Right lobe of liver (tissue), 6 donors: ENCODE measurements around the gene NUAK1. TPM values are rescaled to one million over a fixed set of nuclear protein-coding genes. Genes with fewer than 3 reads are reported as not detected.
A peak's percentile ranks its signal among the peaks of the same experiment; 100 is the strongest.

Experiments
- ATAC-seq, 4 donors: fragments of 200-7000 bp; cut with Tn5 transposase; one replicate each; pipeline ENCODE4 v1.9.1; 2020; ENCODE audit warnings: mild to moderate bottlenecking in 4 of 4, moderate library complexity in 4 of 4
- DNase-seq, 3 donors: peaks; one replicate each; pipeline ENCODE4 v3.0.0-alpha.2; 2020
- H3K27ac ChIP-seq, 3 donors: fragments of 200-600 bp; one replicate each; pipeline ENCODE4 v1.8.0; 2022
- H3K27me3 ChIP-seq, 2 donors: fragments of 200-600 bp; one replicate each; pipeline ENCODE4 v1.8.0; 2022
- H3K36me3 ChIP-seq, 4 donors: fragments of 200-600 bp; sonication (generic) in 1 of 4; one replicate each; pipeline versions ENCODE4 v1.5.1 to v1.8.0; 2017 to 2022; ENCODE audit warnings: control low read depth in 1 of 4
- H3K4me1 ChIP-seq, 4 donors: fragments of 200-600 bp; sonication (generic) in 1 of 4; one replicate each; pipeline versions ENCODE4 v1.5.1 to v1.8.0; 2017 to 2022; ENCODE audit warnings: control low read depth in 1 of 4
- H3K4me3 ChIP-seq, 3 donors: fragments of 200-600 bp; one replicate each; pipeline ENCODE4 v1.8.0; 2022
- H3K9me3 ChIP-seq, 4 donors: fragments of 200-600 bp; sonication (generic) in 1 of 4; one replicate each; pipeline versions ENCODE4 v1.5.1 to v1.8.0; 2017 to 2022; ENCODE audit warnings: control low read depth in 1 of 4
- CTCF ChIP-seq, 4 donors: fragments of 200-600 bp in 3 of 4; fragments of 450-650 bp in 1 of 4; IDR thresholded peaks; one replicate each; pipeline versions ENCODE4 v1.5.1 to v1.8.0; 2016 to 2022; ENCODE audit warnings: antibody characterized with exemption in 4 of 4, mild to moderate bottlenecking in 2 of 4
- POLR2A ChIP-seq: fragments of 450-650 bp; IDR thresholded peaks from one replicate; pipeline ENCODE4 v1.6.1; 2017; ENCODE audit warnings: antibody characterized with exemption, mild to moderate bottlenecking
- WGBS: methylation state at CpG from one replicate; pipeline ENCODE4 v1.1.6; 2018; ENCODE audit warnings: low coverage, low lambda C conversion rate; ENCODE audit not compliant: insufficient coverage; ENCODE audit errors: missing lambda C conversion rate; 5-methylcytosine and 5-hydroxymethylcytosine counted together
- intact Hi-C, 2 donors: fragments of 100-400 bp; cut with DNase I; formaldehyde crosslinking; loops; one replicate each; pipeline versions ENCODE4 v1.11.2 to v1.14.1; 2022
- total RNA-seq, 6 experiments: library from RNA; depleted of rRNA in 2 of 6; stranded (reverse); fragments of >200 nt in 2 of 6; fragmentation: NEBNext Ultra II Directional in 3 of 6; extraction: Animal tissue kit (Norgen Biotek cat#: 25700) in 3 of 6; gene quantifications; one replicate each; pipeline versions ENCODE4 v1.1.0 to v1.2.4, GENCODE V29; 2016 to 2023
- donor health status: DM: no; HTN: yes; CAD: no.
- donor health status: DM: no; HTN: no; CAD: no.
- donor health status: DM: no; HTN: no; CAD: no.
- donor health status: DM: no; HTN: yes; CAD: no.
- donor health status: DM: no; HTN: yes; CAD: no.

NUAK1 gene
- total RNA-seq, 6 experiments from 2014 or later, result 2.0 to 11.0 (median 3.5) TPM

- TF ChIP-seq POLR2A (no peak), CTCF (IDR thresholded peaks at IDR 0.05) (no peak)
- H3K27ac ChIP-seq, result peak overlapping the region in 2 of 3 donors; percentile 27 to 45
- intact Hi-C loops, result no loop called here
- H3K27me3 ChIP-seq, result no peaks in the 10 kb centered on the region
- 82% methylated on average over 18 of the region's 19 CpGs for WGBS
- no peak overlapping the region for H3K4me3 ChIP-seq
- ATAC-seq, result peak; percentile 21 to 61 (median 42)
- peaks cover 0 to 31% (median 7%) of the 10 kb centered on the region in 4 donors for H3K4me1 ChIP-seq
- H3K9me3 ChIP-seq, result no peaks in the 10 kb centered on the region
- no peak for DNase-seq
- no peaks in the 10 kb centered on the region for H3K36me3 ChIP-seq
These were observed 52.1 kb downstream of the NUAK1 start for GRCh38 chr12:106086696-106087095.

- 90% methylated on average over 2 of the region's 2 CpGs for WGBS
- Histone ChIP-seq H3K27me3 (no peaks in the 10 kb centered on the region), H3K36me3 (no peaks in the 10 kb centered on the region), H3K9me3 (no peaks in the 10 kb centered on the region), H3K4me1 (peaks cover 0 to 31% (median 7%) of the 10 kb centered on the region in 4 donors), H3K27ac (no peak overlapping the region), H3K4me3 (no peak overlapping the region)
- intact Hi-C loops, result no loop called here
- TF ChIP-seq CTCF (IDR thresholded peaks at IDR 0.05), result no peak
- no peak for DNase-seq
- no peak for ATAC-seq
These were observed 53.5 kb downstream of the NUAK1 start for GRCh38 chr12:106085213-106085612.

GRCh38 chr12:106084759-106085158, 54.0 kb downstream of the NUAK1 start:
- TF ChIP-seq POLR2A (no peak), CTCF (IDR thresholded peaks at IDR 0.05) (no peak)
- Histone ChIP-seq H3K27ac (no peak overlapping the region), H3K9me3 (no peaks in the 10 kb centered on the region), H3K4me3 (no peak overlapping the region), H3K4me1 (peaks cover 0 to 31% (median 7%) of the 10 kb centered on the region in 4 donors), H3K36me3 (no peaks in the 10 kb centered on the region), H3K27me3 (no peaks in the 10 kb centered on the region)
- WGBS, result 87% methylated on average over 3 of the region's 3 CpGs
- ATAC-seq (no peak), DNase-seq (no peak)
- intact Hi-C loops, result no loop called here

GRCh38 chr12:106084014-106084671, 54.6 kb downstream of the NUAK1 start:
- H3K9me3 ChIP-seq, result no peaks in the 10 kb centered on the region
- ATAC-seq (peak in 1 of 4 donors; percentile 17), DNase-seq (no peak)
- intact Hi-C loops, result no loop called here
- no peaks in the 10 kb centered on the region for H3K36me3 ChIP-seq
- WGBS, result 65% methylated on average over 6 of the region's 10 CpGs
- H3K4me3 ChIP-seq, result no peak overlapping the region
- TF ChIP-seq POLR2A, result no peak
- TF ChIP-seq CTCF (IDR thresholded peaks at IDR 0.05), result no peak
- peak overlapping the region in 1 of 3 donors; percentile 73 for H3K27ac ChIP-seq
- no peaks in the 10 kb centered on the region for H3K27me3 ChIP-seq
- H3K4me1 ChIP-seq, result peaks cover 0 to 31% (median 7%) of the 10 kb centered on the region in 4 donors
